Central memory CD8-positive, alpha-beta T cell (primary cell): Measurements from ENCODE around the gene SERINC3.
A peak's percentile ranks its signal among the peaks of the same experiment; 100 is the strongest.
"Not testable (repeated sequence)": the region's sequence is repeated elsewhere in the genome, so short reads cannot be mapped to it uniquely, and the experiment has no call there.

Experiments used
- ATAC-seq: fragments of 150-1000 bp; cut with Tn5 transposase; replicated peaks from 2 replicates; pipeline ENCODE4 v1.10.0; 2022; ENCODE audit warnings: mild to moderate bottlenecking, moderate FRiP score, moderate number of reproducible peaks; ENCODE audit not compliant: poor library complexity, severe bottlenecking; ENCODE audit errors: extremely low read depth
- DNase-seq, 2 donors: peaks; one replicate each; pipeline ENCODE4 v3.0.0; 2021; ENCODE audit warnings: low spot score in 2 of 2
- H3K27ac Mint-ChIP-seq: one replicate; pipeline ENCODE4 v1.8.0; 2022; ENCODE audit warnings: low read depth, mild to moderate bottlenecking, moderate library complexity, mixed read lengths
- H3K27me3 Mint-ChIP-seq: one replicate; pipeline ENCODE4 v1.8.0; 2022; ENCODE audit warnings: mixed read lengths
- H3K36me3 Mint-ChIP-seq: one replicate; pipeline ENCODE4 v1.8.0; 2022; ENCODE audit warnings: mild to moderate bottlenecking, moderate library complexity, mixed read lengths; ENCODE audit not compliant: insufficient read depth
- H3K4me1 Mint-ChIP-seq: one replicate; pipeline ENCODE4 v1.8.0; 2022; ENCODE audit warnings: mixed read lengths
- H3K4me3 Mint-ChIP-seq: one replicate; pipeline ENCODE4 v1.8.0; 2022; ENCODE audit warnings: mild to moderate bottlenecking, moderate library complexity, mixed read lengths
- H3K9me3 Mint-ChIP-seq: one replicate; pipeline ENCODE4 v1.8.0; 2022; ENCODE audit warnings: mixed read lengths

SERINC3 gene

GRCh38 chr20:44521484-44522481 lies at the start of gene SERINC3:
Gene SERINC3, minus strand, starts transcription at chr20:44522070. Its CDS starts 119 bp downstream, at chr20:44521951.
- Mint-ChIP-seq H3K36me3 (peaks cover 30% of the 10 kb centered on the region), H3K27me3 (no peaks in the 10 kb centered on the region), H3K9me3 (no peaks in the 10 kb centered on the region), H3K4me1 (peaks cover 56% of the 10 kb centered on the region), H3K27ac (peak within 1 kb of the TSS; percentile 93), H3K4me3 (peak within 1 kb of the TSS; percentile 81)
- DNase-seq (peak; percentile 94 to 98), ATAC-seq (peak; percentile 92)

- DNase-seq (no peak), ATAC-seq (no peak)
- H3K27me3 Mint-ChIP-seq = no peaks in the 10 kb centered on the region
- H3K4me1 Mint-ChIP-seq = peaks cover 6% of the 10 kb centered on the region
- no peak overlapping the region for H3K27ac Mint-ChIP-seq
- H3K4me3 Mint-ChIP-seq = no peak overlapping the region
- no peaks in the 10 kb centered on the region for H3K9me3 Mint-ChIP-seq
- no peaks in the 10 kb centered on the region for H3K36me3 Mint-ChIP-seq
These were observed 49.6 kb upstream of the SERINC3 start for GRCh38 chr20:44571362-44571988.

- no peak overlapping the region for H3K4me3 Mint-ChIP-seq
- no peaks in the 10 kb centered on the region for H3K9me3 Mint-ChIP-seq
- H3K27ac Mint-ChIP-seq = no peak overlapping the region
- ATAC-seq (no peak), DNase-seq (no peak)
- H3K4me1 Mint-ChIP-seq = no peaks in the 10 kb centered on the region
- no peaks in the 10 kb centered on the region for H3K27me3 Mint-ChIP-seq
- H3K36me3 Mint-ChIP-seq = no peaks in the 10 kb centered on the region
These were observed 48.5 kb upstream of the SERINC3 start for GRCh38 chr20:44570367-44570766.

- DNase-seq = no peak
- no peaks in the 10 kb centered on the region for H3K36me3 Mint-ChIP-seq
- H3K27me3 Mint-ChIP-seq = no peaks in the 10 kb centered on the region
- no peaks in the 10 kb centered on the region for H3K9me3 Mint-ChIP-seq
- H3K27ac Mint-ChIP-seq = no peak overlapping the region
- H3K4me3 Mint-ChIP-seq = no peak overlapping the region
- no peak for ATAC-seq
- no peaks in the 10 kb centered on the region for H3K4me1 Mint-ChIP-seq
These were observed 44.9 kb upstream of the SERINC3 start for GRCh38 chr20:44566811-44567210.

- DNase-seq (no peak), ATAC-seq (no peak)
- H3K9me3 Mint-ChIP-seq = no peaks in the 10 kb centered on the region
These were observed 44.1 kb upstream of the SERINC3 start for GRCh38 chr20:44566018-44566417.

GRCh38 chr20:44561876-44562275 lies 40.0 kb upstream of the SERINC3 start:
- no peak for ATAC-seq
- peaks cover 22% of the 10 kb centered on the region for H3K27me3 Mint-ChIP-seq
- H3K27ac Mint-ChIP-seq = no peak overlapping the region
- H3K4me3 Mint-ChIP-seq = no peak overlapping the region
- H3K36me3 Mint-ChIP-seq = peaks cover 1% of the 10 kb centered on the region
- H3K4me1 Mint-ChIP-seq = no peaks in the 10 kb centered on the region
- H3K9me3 Mint-ChIP-seq = no peaks in the 10 kb centered on the region
- DNase-seq = no peak

More at GRCh38 chr20:44566018-44566417, 44.1 kb upstream of the SERINC3 start:
- Mint-ChIP-seq H3K36me3 (peaks cover 1% of the 10 kb centered on the region), H3K27ac (no peak overlapping the region), H3K4me1 (no peaks in the 10 kb centered on the region), H3K4me3 (no peak overlapping the region), H3K27me3 (no peaks in the 10 kb centered on the region)

GRCh38 chr20:44560818-44561217 lies 38.9 kb upstream of the SERINC3 start:
- not testable (repeated sequence) for DNase-seq, H3K4me1 Mint-ChIP-seq, H3K9me3 Mint-ChIP-seq, H3K4me3 Mint-ChIP-seq, ATAC-seq, H3K27ac Mint-ChIP-seq, H3K36me3 Mint-ChIP-seq
- H3K27me3 Mint-ChIP-seq = peaks cover 22% of the 10 kb centered on the region

- H3K4me3 Mint-ChIP-seq = no peak overlapping the region
- peaks cover 1% of the 10 kb centered on the region for H3K36me3 Mint-ChIP-seq
- no peak for ATAC-seq
- H3K9me3 Mint-ChIP-seq = no peaks in the 10 kb centered on the region
- DNase-seq = no peak
- no peak overlapping the region for H3K27ac Mint-ChIP-seq
- no peaks in the 10 kb centered on the region for H3K4me1 Mint-ChIP-seq
- peaks cover 22% of the 10 kb centered on the region for H3K27me3 Mint-ChIP-seq
These were observed 38.4 kb upstream of the SERINC3 start for GRCh38 chr20:44560229-44560628.

GRCh38 chr20:44559302-44559701 lies 37.4 kb upstream of the SERINC3 start:
- no peak overlapping the region for H3K4me3 Mint-ChIP-seq
- H3K4me1 Mint-ChIP-seq = no peaks in the 10 kb centered on the region
- H3K36me3 Mint-ChIP-seq = peaks cover 1% of the 10 kb centered on the region
- no peaks in the 10 kb centered on the region for H3K9me3 Mint-ChIP-seq
- no peak for ATAC-seq
- no peak for DNase-seq
- H3K27me3 Mint-ChIP-seq = peaks cover 22% of the 10 kb centered on the region
- no peak overlapping the region for H3K27ac Mint-ChIP-seq

GRCh38 chr20:44552950-44553908 lies 31.4 kb upstream of the SERINC3 start:
- ATAC-seq (no peak), DNase-seq (no peak)
- Mint-ChIP-seq H3K36me3 (no peaks in the 10 kb centered on the region), H3K27ac (no peak overlapping the region), H3K4me1 (peaks cover 5% of the 10 kb centered on the region), H3K4me3 (no peak overlapping the region), H3K9me3 (no peaks in the 10 kb centered on the region), H3K27me3 (peaks cover 2% of the 10 kb centered on the region)

- no peak for DNase-seq
- no peaks in the 10 kb centered on the region for H3K9me3 Mint-ChIP-seq
- ATAC-seq = no peak
These were observed 30.7 kb upstream of the SERINC3 start for GRCh38 chr20:44552568-44552949.

GRCh38 chr20:44552050-44552449 lies 30.2 kb upstream of the SERINC3 start:
- no peak overlapping the region for H3K27ac Mint-ChIP-seq
- no peaks in the 10 kb centered on the region for H3K27me3 Mint-ChIP-seq
- H3K9me3 Mint-ChIP-seq = no peaks in the 10 kb centered on the region
- H3K36me3 Mint-ChIP-seq = no peaks in the 10 kb centered on the region
- ATAC-seq (no peak), DNase-seq (no peak)
- H3K4me3 Mint-ChIP-seq = no peak overlapping the region
- H3K4me1 Mint-ChIP-seq = peaks cover 5% of the 10 kb centered on the region

More at GRCh38 chr20:44552568-44552949, 30.7 kb upstream of the SERINC3 start:
- H3K36me3 Mint-ChIP-seq = no peaks in the 10 kb centered on the region
- no peak overlapping the region for H3K4me3 Mint-ChIP-seq
- H3K27me3 Mint-ChIP-seq = no peaks in the 10 kb centered on the region
- H3K4me1 Mint-ChIP-seq = peaks cover 5% of the 10 kb centered on the region
- H3K27ac Mint-ChIP-seq = no peak overlapping the region
